Endometrial microvascular endothelial cells (primary cell): ENCODE measurements around the gene VIPAS39. TPM values are rescaled to one million over a fixed set of nuclear protein-coding genes. Genes with fewer than 3 reads are reported as not detected.
"Not testable (repeated sequence)": the region's sequence is repeated elsewhere in the genome, so short reads cannot be mapped to it uniquely, and the experiment has no call there.

Source experiments
- in situ Hi-C: cut with HindIII; loops from 2 replicates; pipeline ENCODE4 v1.10.0; 2017; ENCODE audit warnings: low sequenced_read_pairs, low pct_unique_long_range_greater_than_20kb; ENCODE audit errors: inconsistent ontology term
- total RNA-seq: library from RNA; depleted of rRNA; stranded (reverse); fragments of >200 nt; gene quantifications from one replicate; pipeline ENCODE4 v1.2.3, GENCODE V29; 2015; ENCODE audit errors: inconsistent ontology term

Gene VIPAS39
- total RNA-seq, 1 donor from 2014 or later: 24.0 TPM

DNA sequence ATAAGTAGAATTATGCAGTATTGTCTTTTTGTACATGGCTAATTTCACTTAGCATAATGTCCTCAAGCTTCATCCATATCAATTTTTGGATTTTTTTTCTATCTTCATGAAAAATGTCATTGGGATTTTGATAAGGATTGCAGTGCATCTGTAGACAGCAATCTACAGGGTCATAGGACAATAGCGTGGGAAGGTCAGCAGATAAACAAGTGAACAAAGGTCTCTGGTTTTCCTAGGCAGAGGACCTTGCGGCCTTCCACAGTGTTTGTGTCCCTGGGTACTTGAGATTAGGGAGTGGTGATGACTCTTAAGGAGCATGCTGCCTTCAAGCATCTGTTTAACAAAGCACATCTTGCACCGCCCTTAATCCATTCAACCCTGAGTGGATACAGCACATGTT is 41.3 kb downstream of the VIPAS39 start:
- in situ Hi-C loops: not testable (repeated sequence)

DNA sequence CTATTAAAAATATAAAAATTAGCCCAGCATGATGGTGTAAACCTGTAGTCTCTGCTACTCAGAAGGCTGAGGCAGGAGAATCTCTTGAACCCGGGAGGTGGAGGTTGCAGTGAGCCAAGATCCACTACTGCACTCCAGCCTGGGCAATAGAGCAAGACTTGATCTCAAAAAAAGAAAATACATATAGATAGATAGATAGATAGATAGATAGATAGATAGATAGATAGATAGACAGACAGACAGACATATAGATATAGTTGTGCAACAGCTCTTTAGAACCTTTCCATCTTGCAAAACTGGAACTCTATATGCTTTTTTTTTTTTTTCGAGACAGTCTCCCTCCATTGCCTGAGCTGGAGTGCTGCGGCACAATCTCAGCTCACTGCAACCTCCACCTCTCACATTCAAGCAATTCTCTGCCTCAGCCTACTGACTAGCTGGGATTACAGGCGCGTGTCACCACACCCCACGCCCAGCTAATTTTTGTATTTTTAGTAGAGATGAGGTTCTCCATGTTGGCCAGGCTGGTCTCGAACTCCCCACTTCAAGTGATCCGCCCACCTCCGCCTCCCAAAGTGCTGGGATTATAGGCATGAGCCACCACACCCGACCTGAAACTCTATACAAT is 41.9 kb downstream of the VIPAS39 start:
- in situ Hi-C loops: not testable (repeated sequence)

DNA sequence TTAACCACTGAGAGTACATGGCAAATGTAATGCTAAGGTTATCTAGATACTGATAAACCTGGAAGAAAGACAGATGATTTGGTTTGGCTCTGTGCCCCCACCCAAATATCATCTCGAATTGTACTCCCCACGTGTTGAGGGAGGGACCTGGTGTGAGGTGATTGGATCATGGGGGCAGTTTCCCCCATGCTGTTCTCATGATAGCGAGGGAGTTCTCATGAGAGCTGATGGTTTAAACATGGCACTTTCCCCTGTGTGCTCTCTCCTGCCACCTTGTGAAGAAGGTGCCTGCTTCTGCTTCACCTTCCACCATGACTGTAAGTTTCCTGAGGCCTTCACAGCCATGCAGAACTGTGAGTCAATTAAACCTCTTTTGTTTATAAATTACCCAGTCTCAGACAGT is 48.3 kb downstream of the VIPAS39 start:
- in situ Hi-C loops: no loop called here

DNA sequence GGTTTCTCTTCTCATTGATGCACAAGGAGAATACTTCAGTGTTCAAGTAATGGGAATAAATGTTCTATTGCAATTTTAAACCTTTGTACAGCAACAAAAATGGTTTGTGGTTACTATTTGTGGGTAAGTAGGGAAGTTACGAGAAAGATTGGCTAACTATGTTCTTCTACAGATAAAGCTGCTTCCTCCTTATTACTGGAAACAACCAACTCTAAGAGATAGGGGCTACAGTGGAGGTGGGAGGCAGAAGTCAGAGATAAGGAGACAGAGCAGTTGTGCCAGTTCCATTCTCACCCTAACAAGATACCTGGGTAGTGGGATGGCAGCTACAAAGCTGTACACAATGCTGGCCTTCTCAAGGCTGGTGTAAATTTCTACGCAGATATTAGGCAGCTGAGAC is 50.2 kb downstream of the VIPAS39 start:
- in situ Hi-C loops: no loop called here

DNA sequence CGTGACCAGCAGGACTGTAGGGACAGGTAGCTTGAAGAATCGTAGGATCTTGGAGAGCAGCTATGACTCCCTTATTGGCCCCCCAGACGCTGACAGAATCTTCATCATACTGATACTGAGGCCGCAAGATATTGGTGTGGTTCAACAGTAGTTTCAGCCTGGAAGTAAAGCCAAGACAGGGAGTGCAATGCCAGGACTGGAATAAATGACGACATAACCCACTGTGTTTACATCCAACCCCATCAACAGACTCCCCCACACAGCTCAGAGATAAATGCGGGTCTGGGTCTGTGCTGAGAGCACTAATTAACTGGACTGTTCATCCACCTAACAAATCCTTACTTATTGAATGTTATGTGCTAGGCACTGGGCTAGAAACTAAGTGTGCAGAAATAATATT is 50.7 kb downstream of the VIPAS39 start:
- in situ Hi-C loops: no loop called here

DNA sequence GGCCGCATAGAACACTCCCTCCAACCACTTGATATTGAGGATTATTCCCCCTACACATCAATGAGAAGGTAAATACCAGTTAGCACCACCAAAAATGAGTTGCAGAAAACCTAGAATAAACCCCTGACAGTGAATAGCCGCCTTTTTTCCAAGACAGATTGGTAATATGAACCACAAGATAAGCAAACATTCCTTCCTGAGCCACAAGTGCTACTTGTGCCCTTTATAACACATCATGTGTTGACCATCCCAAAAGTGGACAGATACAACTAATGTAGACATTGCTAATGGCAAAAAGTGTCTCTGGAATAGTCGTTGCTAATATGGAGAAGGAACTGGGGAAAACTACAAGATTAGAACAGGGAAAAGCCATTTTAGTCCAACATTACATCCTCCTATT is 51.3 kb downstream of the VIPAS39 start:
- in situ Hi-C loops: no loop called here

DNA sequence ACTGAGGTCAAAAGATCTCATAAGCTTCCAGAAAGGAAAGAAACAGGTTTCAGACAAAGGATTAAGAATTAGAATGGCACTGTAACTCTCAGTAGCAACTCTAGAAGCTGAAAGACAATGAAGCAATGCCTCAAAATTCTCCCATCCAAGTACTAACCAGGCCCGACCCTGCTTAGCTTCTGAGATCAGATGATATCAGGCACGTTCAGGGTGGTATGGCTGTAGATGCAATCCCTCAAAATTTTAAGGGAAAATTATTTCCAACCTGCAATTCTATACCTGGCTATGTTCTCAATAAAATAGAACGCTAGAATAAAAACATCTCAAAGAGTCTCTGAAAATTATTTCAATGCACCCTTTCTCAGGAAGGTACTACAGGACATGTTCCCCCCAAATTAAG is 53.6 kb downstream of the VIPAS39 start:
- in situ Hi-C loops: no loop called here

DNA sequence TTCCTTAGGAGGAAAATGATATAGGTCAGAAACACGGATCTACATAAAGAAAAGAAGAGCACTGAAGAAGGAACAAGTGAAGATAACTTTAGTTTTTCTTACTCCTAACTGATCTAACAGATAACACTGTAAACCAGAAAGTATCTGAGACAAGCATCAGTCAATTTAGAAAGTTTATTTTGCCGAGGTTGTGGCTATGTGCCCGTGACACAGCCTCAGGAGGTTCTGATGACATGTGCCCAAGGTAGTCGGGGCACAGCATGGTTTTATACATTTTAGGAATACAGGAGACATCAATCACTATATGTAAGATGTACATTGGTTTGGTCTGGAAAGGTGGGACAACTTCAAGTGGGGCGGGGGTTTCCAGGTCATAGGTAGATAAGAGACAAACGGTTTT is 57.2 kb downstream of the VIPAS39 start:
- in situ Hi-C loops: no loop called here

DNA sequence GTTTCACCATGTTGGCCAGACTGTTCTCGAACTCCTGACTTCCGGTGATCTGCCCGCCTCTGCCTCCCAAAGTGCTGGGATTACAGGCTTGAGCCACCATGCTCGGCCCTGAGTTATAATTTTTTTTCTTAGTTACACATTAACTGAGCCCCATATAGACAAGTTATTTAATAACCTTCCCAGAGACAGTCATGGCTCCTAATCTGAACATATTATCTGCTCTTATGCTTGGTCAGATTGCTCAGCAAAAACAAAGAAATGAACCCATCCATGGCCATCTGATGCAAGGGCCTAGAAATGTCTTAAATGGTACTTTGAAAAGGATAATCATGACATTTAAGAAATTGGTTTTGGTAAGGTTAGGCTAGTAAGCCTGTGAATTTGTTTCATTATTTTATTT is 67.2 kb downstream of the VIPAS39 start:
- in situ Hi-C loops: no loop called here

DNA sequence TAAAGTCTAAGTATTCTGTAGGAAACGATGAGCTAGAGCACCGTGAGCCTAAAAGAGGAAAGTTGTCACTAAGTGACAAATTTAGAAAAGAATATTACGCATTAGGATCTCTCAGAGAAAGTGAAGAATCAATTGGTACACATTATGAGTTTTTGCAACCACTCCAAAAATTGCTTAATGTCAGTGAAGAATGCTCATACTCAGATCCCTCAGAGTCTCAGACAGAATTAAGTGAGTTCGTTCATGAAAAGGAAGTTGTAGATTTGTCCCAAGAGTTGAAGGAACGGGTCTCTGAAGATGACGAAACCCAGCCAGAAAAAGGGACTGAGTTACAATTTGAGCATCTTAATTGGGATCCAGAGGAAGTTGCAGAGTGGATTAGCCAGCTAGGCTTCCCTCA is 78.7 kb downstream of the VIPAS39 start:
- in situ Hi-C loops: no loop called here

DNA sequence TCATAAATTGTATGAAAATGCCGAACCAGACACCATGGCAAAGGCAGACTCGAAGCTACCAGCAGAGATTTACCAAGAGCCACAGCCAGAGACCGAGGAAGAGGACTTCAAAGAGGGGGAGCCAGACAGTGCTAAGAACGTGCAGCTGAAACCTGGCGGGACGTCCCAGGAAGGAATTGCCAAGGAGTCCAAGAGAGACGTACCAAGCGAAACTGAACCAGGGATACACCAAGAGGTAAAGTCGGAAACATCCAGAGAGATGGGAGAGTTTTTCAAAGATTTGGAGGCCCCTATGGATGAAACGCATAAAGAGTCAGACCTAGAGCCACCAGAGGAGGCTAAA is 79.9 kb downstream of the VIPAS39 start:
- in situ Hi-C loops: no loop called here

DNA sequence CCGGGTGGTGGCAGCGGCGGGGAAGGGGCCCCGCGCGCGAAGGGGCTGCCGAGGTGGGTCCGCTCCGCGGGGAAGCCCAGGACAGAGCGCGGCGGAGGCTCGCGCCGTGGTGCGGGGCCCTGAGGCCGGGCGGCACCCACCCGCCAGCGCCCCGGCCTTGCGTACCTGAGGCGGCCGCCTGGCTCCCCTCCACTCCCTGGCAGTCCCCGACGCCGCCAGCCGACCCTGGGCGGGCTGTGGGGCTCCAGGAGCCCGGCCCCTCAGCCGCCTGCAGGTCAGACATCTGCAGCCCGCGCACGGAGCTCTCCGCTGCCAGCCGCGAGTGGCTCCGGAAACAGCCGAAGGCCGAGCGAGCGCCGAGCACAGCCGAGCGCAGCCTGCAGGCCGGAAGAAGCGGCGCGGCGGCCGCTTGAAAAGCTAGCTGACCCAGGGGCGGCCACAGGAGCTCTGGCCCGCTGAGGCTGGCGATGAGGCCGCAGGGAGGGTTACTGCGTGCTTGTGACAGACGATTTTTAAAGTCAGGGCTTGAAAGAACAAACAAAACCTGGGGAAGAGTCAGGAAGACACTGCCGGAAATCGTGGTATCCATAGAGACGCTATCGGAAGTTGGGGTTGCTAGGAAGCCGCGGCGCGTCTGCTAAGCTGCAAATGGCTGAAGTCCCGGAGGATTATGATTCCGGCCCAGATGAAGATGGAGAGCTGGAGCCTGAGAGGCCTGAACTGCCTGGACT is 80.5 kb downstream of the VIPAS39 start, which contains the start of the genes SAMD15 and TMED8:
SAMD15 (plus strand) TSS at position 609 of the 731 bp plus-strand sequence; CDS start at position 649, 40 bp downstream.
TMED8 (minus strand) TSS at position 324 of the 731 bp plus-strand sequence; CDS start at position 283, 41 bp downstream.
- in situ Hi-C loops: no loop called here

Other genes starting within 250 kb of the VIPAS39 start
- gene NGB, start 186.4 kb downstream of the VIPAS39 start, total RNA-seq: not detected
- 16.4 TPM for gene POMT2, start 136.7 kb downstream of the VIPAS39 start, total RNA-seq
- gene GSTZ1, start 136.6 kb downstream of the VIPAS39 start, total RNA-seq: 20.1 TPM
- 12.2 TPM for gene TMED8, start 80.5 kb downstream of the VIPAS39 start, total RNA-seq
- 0.65 TPM for gene SAMD15, start 80.2 kb downstream of the VIPAS39 start, total RNA-seq
- gene NOXRED1, start 34.1 kb downstream of the VIPAS39 start, total RNA-seq: not detected
- gene AHSA1, start 492 bp upstream of the VIPAS39 start, total RNA-seq: 289 TPM
- not detected for gene ISM2, start 41.2 kb upstream of the VIPAS39 start, total RNA-seq
- gene SPTLC2, start 159.0 kb upstream of the VIPAS39 start, total RNA-seq: 43.7 TPM